Stimulated activated CD8-positive, alpha-beta memory T cell treated with anti-CD3 and anti-CD28 coated beads, Interleukin-12 subunit alpha, Interleukin-12 subunit beta, amount 100 ng/mL, for 1 hour (primary cell): ENCODE data around the gene CSNK1G1.
"Not testable (repeated sequence)": the region's sequence is repeated elsewhere in the genome, so short reads cannot be mapped to it uniquely, and the experiment has no call there.

Experiments used
- DNase-seq: peaks from one replicate; pipeline ENCODE4 v3.0.0-alpha.2; 2020; ENCODE audit warnings: low read depth

CSNK1G1 gene

GRCh38 chr15:64237677-64238076 lies 118.3 kb downstream of the CSNK1G1 start:
- DNase-seq: no peak

- DNase-seq: no peak
Measured at GRCh38 chr15:64236156-64236894, 119.6 kb downstream of the CSNK1G1 start.

- DNase-seq: no peak
Measured at GRCh38 chr15:64235552-64235951, 120.4 kb downstream of the CSNK1G1 start.

- DNase-seq: no peak
Measured at GRCh38 chr15:64233299-64233698, 122.7 kb downstream of the CSNK1G1 start.

- no peak for DNase-seq
Measured at GRCh38 chr15:64232400-64232799, 123.6 kb downstream of the CSNK1G1 start.

GRCh38 chr15:64229129-64229724 lies 126.7 kb downstream of the CSNK1G1 start:
- DNase-seq: no peak

GRCh38 chr15:64225804-64226203 lies 130.2 kb downstream of the CSNK1G1 start:
- DNase-seq: no peak

- no peak for DNase-seq
Measured at GRCh38 chr15:64224511-64224910, 131.5 kb downstream of the CSNK1G1 start.

GRCh38 chr15:64223882-64224281 lies 132.1 kb downstream of the CSNK1G1 start:
- DNase-seq: no peak

- DNase-seq: no peak
Measured at GRCh38 chr15:64222573-64223366, 133.2 kb downstream of the CSNK1G1 start.

GRCh38 chr15:64221911-64222310 lies 134.1 kb downstream of the CSNK1G1 start:
- DNase-seq: not testable (repeated sequence)

GRCh38 chr15:64217429-64217750 lies 138.6 kb downstream of the CSNK1G1 start:
- not testable (repeated sequence) for DNase-seq

GRCh38 chr15:64216730-64217428 lies 139.1 kb downstream of the CSNK1G1 start:
- DNase-seq: no peak

- no peak for DNase-seq
Measured at GRCh38 chr15:64216196-64216595, 139.8 kb downstream of the CSNK1G1 start.

GRCh38 chr15:64213646-64214045 lies 142.3 kb downstream of the CSNK1G1 start:
- DNase-seq: no peak

- no peak for DNase-seq
Measured at GRCh38 chr15:64211696-64212095, 144.3 kb downstream of the CSNK1G1 start.

- no peak for DNase-seq
Measured at GRCh38 chr15:64210371-64210770, 145.6 kb downstream of the CSNK1G1 start.

GRCh38 chr15:64209680-64210334 lies 146.2 kb downstream of the CSNK1G1 start:
- DNase-seq: no peak

- no peak for DNase-seq
Measured at GRCh38 chr15:64205202-64205601, 150.8 kb downstream of the CSNK1G1 start.

- no peak for DNase-seq
Measured at GRCh38 chr15:64197425-64197824, 158.5 kb downstream of the CSNK1G1 start.

GRCh38 chr15:64193971-64194370 lies 162.0 kb downstream of the CSNK1G1 start:
- no peak for DNase-seq
